ENCODE measurements around the gene GAK.

The GAK gene

DNA sequence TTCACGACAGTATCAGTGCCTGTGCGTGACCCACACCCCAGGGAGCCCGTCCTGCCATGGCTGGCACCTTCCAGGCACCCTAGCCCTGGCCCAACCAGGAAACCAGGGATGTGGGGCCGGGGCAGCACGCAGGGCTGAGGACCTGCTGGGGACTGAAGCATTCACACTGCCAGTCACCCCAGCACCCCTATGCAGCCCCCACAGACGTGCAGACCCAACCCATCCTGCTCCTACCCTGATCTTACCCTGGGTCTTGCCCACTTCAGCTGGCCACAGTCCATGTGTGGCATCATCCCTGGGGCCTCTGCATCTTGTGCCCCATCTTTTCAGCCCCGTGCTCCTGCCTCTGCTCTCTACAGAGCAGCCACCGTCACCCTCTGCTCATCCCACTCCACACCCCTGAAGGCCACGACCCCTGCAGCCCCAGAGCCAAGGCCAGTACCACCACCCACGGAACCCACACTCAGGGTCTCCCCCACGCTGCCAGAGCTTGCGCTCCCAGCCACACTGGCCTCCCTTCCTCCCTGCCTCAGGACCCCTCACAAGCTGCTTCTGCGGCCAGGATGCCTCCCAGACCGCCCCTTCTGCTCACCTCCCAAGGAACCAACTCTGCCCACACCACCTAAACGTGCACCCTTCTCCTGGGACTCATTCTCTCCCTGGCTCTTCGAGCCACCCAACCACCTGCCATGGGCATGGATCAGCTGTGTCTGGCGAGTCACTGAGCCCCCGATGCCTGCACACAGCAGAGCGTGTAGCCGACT, 25.6 kb downstream of the GAK start:
- Histone ChIP-seq H3K9me3 (ENCODE audit: low read length) (no peaks in the 10 kb centered on the region), H3K4me1 (ENCODE audit: insufficient read depth, low read length) (no peaks in the 10 kb centered on the region), H3K27ac (ENCODE audit: low read depth, low read length) (no peak overlapping the region), H3K36me3 (ENCODE audit: insufficient read depth, low read length) (peaks cover 17% of the 10 kb centered on the region), H3K9ac (ENCODE audit: low read length) (no peak overlapping the region), H3K4me3 (ENCODE audit: low read depth in 1 of 2, low read length in 2 of 2) (no peak overlapping the region), H3K27me3 (ENCODE audit: control insufficient read depth in 1 of 2, insufficient read depth in 2 of 2, low read length in 2 of 2) (no peaks in the 10 kb centered on the region)

GRCh38 chr4:905485-906338, 26.4 kb downstream of the GAK start:
- H3K36me3 ChIP-seq (ENCODE audit: insufficient read depth, low read length), result peaks cover 9% of the 10 kb centered on the region

GRCh38 chr4:903066-904046, 28.8 kb downstream of the GAK start:
- no peak overlapping the region for H3K4me3 ChIP-seq (ENCODE audit: low read depth in 1 of 2, low read length in 2 of 2)
- no peak overlapping the region for H3K9ac ChIP-seq (ENCODE audit: low read length)
- peaks cover 5% of the 10 kb centered on the region for H3K36me3 ChIP-seq (ENCODE audit: insufficient read depth, low read length)

More at GRCh38 chr4:905485-906338, 26.4 kb downstream of the GAK start:
- no peak overlapping the region for H3K4me3 ChIP-seq (ENCODE audit: low read depth in 1 of 2, low read length in 2 of 2)
- no peaks in the 10 kb centered on the region for H3K9me3 ChIP-seq (ENCODE audit: low read length)
- H3K4me1 ChIP-seq (ENCODE audit: insufficient read depth, low read length), result no peaks in the 10 kb centered on the region
- no peaks in the 10 kb centered on the region for H3K27me3 ChIP-seq (ENCODE audit: control insufficient read depth in 1 of 2, insufficient read depth in 2 of 2, low read length in 2 of 2)
- no peak overlapping the region for H3K9ac ChIP-seq (ENCODE audit: low read length)
- H3K27ac ChIP-seq (ENCODE audit: low read depth, low read length), result no peak overlapping the region

GRCh38 chr4:901192-901910, 30.8 kb downstream of the GAK start:
- Histone ChIP-seq H3K4me3 (ENCODE audit: low read depth in 1 of 2, low read length in 2 of 2) (no peak overlapping the region), H3K9ac (ENCODE audit: low read length) (no peak overlapping the region), H3K27me3 (ENCODE audit: control insufficient read depth in 1 of 2, insufficient read depth in 2 of 2, low read length in 2 of 2) (no peaks in the 10 kb centered on the region), H3K9me3 (ENCODE audit: low read length) (no peaks in the 10 kb centered on the region), H3K4me1 (ENCODE audit: insufficient read depth, low read length) (no peaks in the 10 kb centered on the region), H3K36me3 (ENCODE audit: insufficient read depth, low read length) (peaks cover 11% of the 10 kb centered on the region), H3K27ac (ENCODE audit: low read depth, low read length) (no peak overlapping the region)

More at GRCh38 chr4:903066-904046, 28.8 kb downstream of the GAK start:
- Histone ChIP-seq H3K27ac (ENCODE audit: low read depth, low read length) (no peak overlapping the region), H3K9me3 (ENCODE audit: low read length) (no peaks in the 10 kb centered on the region), H3K4me1 (ENCODE audit: insufficient read depth, low read length) (no peaks in the 10 kb centered on the region), H3K27me3 (ENCODE audit: control insufficient read depth in 1 of 2, insufficient read depth in 2 of 2, low read length in 2 of 2) (no peaks in the 10 kb centered on the region)

DNA sequence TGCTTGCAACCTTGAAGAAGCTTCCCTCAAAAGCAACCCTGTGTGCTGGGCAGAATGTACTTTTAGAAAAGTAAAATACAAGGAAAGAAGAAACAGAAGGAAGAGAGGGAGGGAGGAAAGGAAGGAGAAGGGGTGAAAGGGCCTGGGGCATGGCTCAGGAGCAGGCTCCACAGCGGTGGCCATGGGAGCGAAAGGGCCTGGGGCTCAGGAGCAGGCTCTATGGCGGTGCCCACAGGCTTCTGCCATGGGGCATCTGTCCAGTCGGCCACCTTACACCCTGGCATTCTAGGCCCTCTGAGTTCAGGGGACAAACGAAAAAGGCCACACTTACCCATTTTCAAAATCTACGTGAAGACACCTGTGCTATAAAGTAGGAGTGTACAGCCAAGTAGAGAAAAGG, 31.4 kb downstream of the GAK start:
- Histone ChIP-seq H3K27ac (ENCODE audit: low read depth, low read length) (no peak overlapping the region), H3K9ac (ENCODE audit: low read length) (no peak overlapping the region), H3K36me3 (ENCODE audit: insufficient read depth, low read length) (peaks cover 14% of the 10 kb centered on the region), H3K9me3 (ENCODE audit: low read length) (no peaks in the 10 kb centered on the region), H3K4me1 (ENCODE audit: insufficient read depth, low read length) (no peaks in the 10 kb centered on the region), H3K4me3 (ENCODE audit: low read depth in 1 of 2, low read length in 2 of 2) (no peak overlapping the region), H3K27me3 (ENCODE audit: control insufficient read depth in 1 of 2, insufficient read depth in 2 of 2, low read length in 2 of 2) (no peaks in the 10 kb centered on the region)

GRCh38 chr4:900073-900472, 32.0 kb downstream of the GAK start:
- Histone ChIP-seq H3K9me3 (ENCODE audit: low read length) (no peaks in the 10 kb centered on the region), H3K4me1 (ENCODE audit: insufficient read depth, low read length) (no peaks in the 10 kb centered on the region), H3K9ac (ENCODE audit: low read length) (no peak overlapping the region), H3K27me3 (ENCODE audit: control insufficient read depth in 1 of 2, insufficient read depth in 2 of 2, low read length in 2 of 2) (no peaks in the 10 kb centered on the region), H3K27ac (ENCODE audit: low read depth, low read length) (no peak overlapping the region), H3K36me3 (ENCODE audit: insufficient read depth, low read length) (peaks cover 14% of the 10 kb centered on the region), H3K4me3 (ENCODE audit: low read depth in 1 of 2, low read length in 2 of 2) (no peak overlapping the region)

GRCh38 chr4:899556-899906, 32.6 kb downstream of the GAK start:
- H3K36me3 ChIP-seq (ENCODE audit: insufficient read depth, low read length), result peaks cover 14% of the 10 kb centered on the region
- no peaks in the 10 kb centered on the region for H3K4me1 ChIP-seq (ENCODE audit: insufficient read depth, low read length)
- H3K27me3 ChIP-seq (ENCODE audit: control insufficient read depth in 1 of 2, insufficient read depth in 2 of 2, low read length in 2 of 2), result no peaks in the 10 kb centered on the region
- no peak overlapping the region for H3K4me3 ChIP-seq (ENCODE audit: low read depth in 1 of 2, low read length in 2 of 2)
- no peaks in the 10 kb centered on the region for H3K9me3 ChIP-seq (ENCODE audit: low read length)
- no peak overlapping the region for H3K27ac ChIP-seq (ENCODE audit: low read depth, low read length)
- no peak overlapping the region for H3K9ac ChIP-seq (ENCODE audit: low read length)

DNA sequence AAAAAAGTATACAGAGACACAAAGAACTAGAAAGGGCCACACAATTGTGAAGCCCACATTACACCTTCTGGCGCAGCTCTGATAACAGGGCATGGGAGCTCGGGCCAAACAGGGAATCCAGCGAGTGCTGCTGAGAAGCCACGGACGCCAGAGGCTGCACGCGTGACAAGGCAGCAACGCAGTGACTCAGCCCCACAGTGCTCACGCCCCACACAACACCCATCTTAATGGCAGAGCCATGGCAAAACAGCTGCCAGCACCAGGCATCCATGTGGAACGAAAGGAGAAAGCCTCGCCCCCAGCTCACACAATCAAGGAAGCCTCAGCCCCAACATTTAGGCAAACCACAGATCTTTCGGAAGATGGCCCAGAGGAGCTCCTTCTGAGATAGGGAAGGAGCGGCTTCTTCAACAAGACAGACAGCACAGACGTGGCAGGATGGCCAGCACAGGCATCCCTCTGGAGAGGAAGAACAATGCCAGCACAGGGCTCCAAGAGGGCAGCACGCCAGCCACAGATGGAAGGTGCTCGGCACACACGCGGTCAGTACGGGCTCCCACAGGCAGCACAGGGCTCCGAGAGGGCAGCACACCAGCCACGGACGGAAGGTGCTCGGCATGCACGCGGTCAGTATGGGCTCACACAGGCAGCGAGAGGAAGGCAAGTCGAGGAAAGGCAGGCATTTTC, 33.1 kb downstream of the GAK start:
- H3K4me3 ChIP-seq (ENCODE audit: low read depth in 1 of 2, low read length in 2 of 2), result no peak overlapping the region
- H3K27ac ChIP-seq (ENCODE audit: low read depth, low read length), result no peak overlapping the region
- H3K27me3 ChIP-seq (ENCODE audit: control insufficient read depth in 1 of 2, insufficient read depth in 2 of 2, low read length in 2 of 2), result no peaks in the 10 kb centered on the region
- H3K9ac ChIP-seq (ENCODE audit: low read length), result no peak overlapping the region
- peaks cover 14% of the 10 kb centered on the region for H3K36me3 ChIP-seq (ENCODE audit: insufficient read depth, low read length)
- H3K9me3 ChIP-seq (ENCODE audit: low read length), result no peaks in the 10 kb centered on the region
- H3K4me1 ChIP-seq (ENCODE audit: insufficient read depth, low read length), result no peaks in the 10 kb centered on the region

DNA sequence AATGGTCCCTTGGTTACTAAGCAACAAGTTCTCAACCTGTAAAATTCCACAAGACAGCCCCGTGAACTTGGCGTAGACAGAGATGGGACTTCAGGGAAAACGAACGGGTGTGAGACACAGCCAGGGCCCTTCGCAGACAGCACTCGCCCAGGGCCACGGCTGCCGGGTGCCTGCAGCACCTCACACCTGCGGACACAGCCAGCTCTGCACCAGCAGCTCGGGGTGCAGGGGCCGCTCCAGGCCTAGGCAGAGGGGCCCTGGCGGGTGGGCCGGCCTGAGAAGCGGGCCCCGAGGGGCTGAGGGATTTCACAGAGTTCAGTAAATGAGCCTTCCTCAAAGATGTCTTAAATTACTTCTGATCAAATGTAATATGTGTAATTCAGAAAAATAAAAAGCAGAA, 34.0 kb downstream of the GAK start:
- H3K36me3 ChIP-seq (ENCODE audit: insufficient read depth, low read length), result peaks cover 23% of the 10 kb centered on the region
- no peak overlapping the region for H3K4me3 ChIP-seq (ENCODE audit: low read depth in 1 of 2, low read length in 2 of 2)
- no peaks in the 10 kb centered on the region for H3K9me3 ChIP-seq (ENCODE audit: low read length)
- no peaks in the 10 kb centered on the region for H3K27me3 ChIP-seq (ENCODE audit: control insufficient read depth in 1 of 2, insufficient read depth in 2 of 2, low read length in 2 of 2)
- no peaks in the 10 kb centered on the region for H3K4me1 ChIP-seq (ENCODE audit: insufficient read depth, low read length)
- no peak overlapping the region for H3K27ac ChIP-seq (ENCODE audit: low read depth, low read length)
- H3K9ac ChIP-seq (ENCODE audit: low read length), result no peak overlapping the region

DNA sequence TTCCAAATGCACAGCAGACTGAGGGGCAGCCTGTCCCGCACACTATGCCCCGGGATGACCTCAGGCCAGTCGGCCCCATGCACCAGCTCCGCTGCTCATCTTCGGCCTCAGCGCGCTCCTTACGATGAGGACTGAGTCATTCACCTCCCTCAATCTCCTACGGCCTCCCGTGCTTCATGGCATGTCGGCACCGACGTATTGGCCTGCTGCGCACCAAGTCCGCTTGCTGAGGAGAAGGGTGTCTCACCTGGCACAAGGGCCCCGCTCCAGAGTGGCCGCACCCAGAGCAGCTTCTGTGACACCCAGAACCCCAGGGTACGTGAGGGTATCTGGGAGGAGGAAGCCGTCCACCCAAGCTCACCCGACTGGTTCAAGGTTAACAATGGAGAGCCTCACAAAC, 35.5 kb downstream of the GAK start:
- Histone ChIP-seq H3K4me3 (ENCODE audit: low read depth in 1 of 2, low read length in 2 of 2) (no peak overlapping the region), H3K27ac (ENCODE audit: low read depth, low read length) (no peak overlapping the region), H3K9ac (ENCODE audit: low read length) (no peak overlapping the region), H3K27me3 (ENCODE audit: control insufficient read depth in 1 of 2, insufficient read depth in 2 of 2, low read length in 2 of 2) (no peaks in the 10 kb centered on the region), H3K36me3 (ENCODE audit: insufficient read depth, low read length) (peaks cover 37% of the 10 kb centered on the region), H3K4me1 (ENCODE audit: insufficient read depth, low read length) (no peaks in the 10 kb centered on the region), H3K9me3 (ENCODE audit: low read length) (no peaks in the 10 kb centered on the region)
